NCI-H1048 (cell line): Measurements from ENCODE around the gene GALNT6.
"Not testable (repeated sequence)": the region's sequence is repeated elsewhere in the genome, so short reads cannot be mapped to it uniquely, and the experiment has no call there.

ENCODE experiments used
- DNase-seq: peaks from one replicate; lab custom pipeline; 2025; lab: John Stamatoyannopoulos, UW

GALNT6 gene

GRCh38 chr12:51357374-51358047, 33.7 kb downstream of the GALNT6 start:
- DNase-seq: no peak

- peak; percentile 11 for DNase-seq
These were observed 39.2 kb downstream of the GALNT6 start for GRCh38 chr12:51351913-51352532.

- DNase-seq: no peak
These were observed 42.2 kb downstream of the GALNT6 start for GRCh38 chr12:51349026-51349425.

- DNase-seq: no peak
These were observed 43.1 kb downstream of the GALNT6 start for GRCh38 chr12:51348116-51348515.

GRCh38 chr12:51346581-51346980, 44.6 kb downstream of the GALNT6 start, which contains the start of gene CELA1:
Gene CELA1, minus strand, starts transcription at chr12:51346679. Its CDS starts 41 bp downstream, at chr12:51346638.
- DNase-seq: no peak

- no peak for DNase-seq
These were observed 45.5 kb downstream of the GALNT6 start for GRCh38 chr12:51345681-51346080.

GRCh38 chr12:51343201-51343600, 48.0 kb downstream of the GALNT6 start:
- no peak for DNase-seq

GRCh38 chr12:51342416-51342815, 48.8 kb downstream of the GALNT6 start:
- DNase-seq: no peak

- no peak for DNase-seq
These were observed 49.8 kb downstream of the GALNT6 start for GRCh38 chr12:51341251-51342007.

GRCh38 chr12:51339750-51340149, 51.5 kb downstream of the GALNT6 start:
- DNase-seq: no peak

- not testable (repeated sequence) for DNase-seq
These were observed 53.9 kb downstream of the GALNT6 start for GRCh38 chr12:51337336-51337735.

- no peak for DNase-seq
These were observed 55.3 kb downstream of the GALNT6 start for GRCh38 chr12:51335931-51336330.

- DNase-seq: no peak
These were observed 56.4 kb downstream of the GALNT6 start for GRCh38 chr12:51334764-51335163.

GRCh38 chr12:51333536-51333935, 57.7 kb downstream of the GALNT6 start:
- DNase-seq: no peak

- no peak for DNase-seq
These were observed 61.0 kb downstream of the GALNT6 start for GRCh38 chr12:51330186-51330585.

- no peak for DNase-seq
These were observed 61.5 kb downstream of the GALNT6 start for GRCh38 chr12:51329742-51330141.

- DNase-seq: no peak
These were observed 62.6 kb downstream of the GALNT6 start for GRCh38 chr12:51328587-51328986.

- DNase-seq: no peak
These were observed 64.3 kb downstream of the GALNT6 start for GRCh38 chr12:51326698-51327439.

GRCh38 chr12:51324953-51325352, 66.3 kb downstream of the GALNT6 start:
- no peak for DNase-seq

- DNase-seq: no peak
These were observed 67.0 kb downstream of the GALNT6 start, which contains the start of gene BIN2 for GRCh38 chr12:51323966-51324895. Gene BIN2, minus strand, starts transcription at chr12:51324174. Its CDS starts 72 bp downstream, at chr12:51324102.
